NCI-H128 (cell line): Measurements from ENCODE around the gene TTLL10.

Experiments
- DNase-seq: peaks from one replicate; lab custom pipeline; 2025; ENCODE audit not compliant: unreplicated experiment; lab: John Stamatoyannopoulos, UW

The TTLL10 gene

DNA sequence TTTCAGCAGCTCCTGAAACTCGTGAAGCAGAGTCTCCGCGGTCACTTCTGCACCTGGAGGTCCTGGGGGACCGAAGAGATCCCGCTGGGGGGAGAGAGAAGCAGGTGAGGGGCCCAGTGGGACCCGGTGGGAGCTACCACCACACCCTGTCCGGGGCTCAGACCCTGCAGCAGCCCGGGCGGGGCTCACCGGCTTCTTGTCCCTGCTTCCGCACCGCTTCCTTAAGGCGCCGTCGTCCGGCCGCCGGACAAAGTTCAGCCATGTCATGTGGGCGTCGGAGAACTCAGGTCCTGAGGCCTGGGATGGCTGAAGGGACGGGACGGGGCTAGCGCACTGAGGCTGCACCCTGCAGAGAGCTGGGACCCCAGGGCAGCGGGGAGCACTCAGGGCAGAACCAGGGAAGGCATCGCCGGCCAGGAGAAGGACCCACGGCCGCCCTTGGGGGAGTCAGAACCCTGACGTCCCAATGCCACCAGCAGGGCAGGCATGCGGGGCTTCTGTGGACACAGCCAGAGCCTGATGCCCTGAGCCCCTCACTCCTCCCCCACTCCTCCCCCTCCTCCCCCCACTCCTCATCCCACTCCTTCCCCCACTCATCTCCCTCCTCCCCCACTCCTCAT, 70.6 kb downstream of the TTLL10 start:
- DNase-seq, result no peak

GRCh38 chr1:1245178-1245816, 71.6 kb downstream of the TTLL10 start:
- DNase-seq, result no peak

GRCh38 chr1:1245817-1246576, 72.3 kb downstream of the TTLL10 start:
- DNase-seq, result no peak

- DNase-seq, result no peak
These were observed 73.1 kb downstream of the TTLL10 start, which contains the start of gene C1QTNF12 for GRCh38 chr1:1246577-1247340. C1QTNF12 (minus strand) TSS chr1:1246722; CDS start chr1:1246690, 32 bp downstream.

DNA sequence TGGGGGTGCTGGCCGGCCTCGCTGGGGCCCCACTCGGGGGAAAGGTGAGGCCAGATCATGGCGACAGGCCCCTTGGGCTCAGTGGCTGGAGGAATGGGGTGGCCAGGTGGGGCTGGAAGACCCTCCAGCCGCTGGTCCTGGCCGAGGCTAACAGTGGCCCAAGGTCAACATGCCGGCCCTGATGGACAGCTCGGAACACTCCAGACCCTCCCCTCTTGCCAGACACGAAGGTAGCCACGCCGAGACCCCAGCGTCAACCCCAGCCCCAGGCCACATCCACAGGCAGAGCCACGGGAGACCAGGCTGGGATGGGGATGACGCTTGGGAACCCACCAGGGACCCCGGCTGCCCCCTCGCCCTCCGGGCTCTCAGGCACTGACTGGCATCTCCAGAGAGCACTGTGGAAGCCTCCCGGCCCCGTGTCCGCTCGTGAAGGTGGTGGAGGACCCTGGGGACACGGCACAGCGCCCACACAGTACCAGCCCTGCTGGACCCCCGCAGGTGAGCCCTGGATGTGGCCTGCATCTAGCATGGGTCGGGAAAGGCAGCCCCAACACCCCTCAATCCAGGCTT, 73.7 kb downstream of the TTLL10 start:
- DNase-seq, result no peak
